Pancreas (tissue), 10 donors: ENCODE data around the gene ZNF726. TPM values are rescaled to one million over a fixed set of nuclear protein-coding genes. Genes with fewer than 3 reads are reported as not detected.

Source experiments
- ATAC-seq, 4 donors: fragments of 200-7000 bp; cut with Tn5 transposase; one replicate each; pipeline versions ENCODE4 v1.8.0 to v1.9.1; 2020; ENCODE audit warnings: mild to moderate bottlenecking in 4 of 4, moderate library complexity in 4 of 4
- DNase-seq, 6 donors: peaks; one replicate each; pipeline ENCODE4 v3.0.0-alpha.2; 2020
- FAIRE-seq: peaks from 2 replicates; lab custom pipeline; 2012; peaks lifted over from hg19 to GRCh38; lab: Jason Lieb, UNC
- H3K27ac ChIP-seq, 4 donors: fragments of 200-600 bp; sonication (generic); 1 replicate in 3 of 4; 2 replicates in 1 of 4; pipeline versions ENCODE4 v1.5.0 to v1.8.0; 2020
- H3K27me3 ChIP-seq, 4 donors: fragments of 200-600 bp; one replicate each; pipeline ENCODE4 v1.8.0; 2021
- H3K36me3 ChIP-seq, 3 donors: fragments of 200-600 bp; sonication (generic) in 1 of 3; one replicate each; pipeline versions ENCODE4 v1.5.0 to v1.8.0; 2020 to 2021
- H3K4me1 ChIP-seq, 3 donors: fragments of 200-600 bp; one replicate each; pipeline ENCODE4 v1.8.0; 2021
- H3K4me3 ChIP-seq, 4 donors: fragments of 200-600 bp; sonication (generic) in 2 of 4; one replicate each; pipeline versions ENCODE4 v1.5.0 to v1.8.0; 2020 to 2021
- H3K9me3 ChIP-seq, 4 donors: fragments of 200-600 bp; one replicate each; pipeline ENCODE4 v1.8.0; 2021
- CTCF ChIP-seq, 4 donors: fragments of 200-600 bp; sonication (generic) in 3 of 4; IDR thresholded peaks; one replicate each; pipeline versions ENCODE4 v1.5.0 to v1.8.0; 2021; ENCODE audit warnings: antibody characterized with exemption in 4 of 4
- WGBS, 2 donors: extraction: QIAGEN DNeasy Blood & Tissue Kit; methylation state at CpG; one replicate each; pipeline ENCODE4 v1.1.7; 2013; 5-methylcytosine and 5-hydroxymethylcytosine counted together
- intact Hi-C, 3 donors: fragments of 100-400 bp; cut with DNase I; formaldehyde crosslinking; loops; one replicate each; pipeline versions ENCODE4 v1.11.1 to v1.14.2; 2022
- polyA plus RNA-seq, 2 donors: library from polyadenylated mRNA; stranded (reverse); fragments of 200-250 nt; gene quantifications; one replicate each; pipeline ENCODE4 v1.2.3, GENCODE V29; 2013
- total RNA-seq, 6 donors: library from RNA; stranded (reverse); fragmentation: NEBNext Ultra II Directional in 4 of 6; extraction: Animal tissue kit (Norgen Biotek cat#: 25700) in 4 of 6; gene quantifications; one replicate each; pipeline versions ENCODE4 v1.2.1 to v1.2.4, GENCODE V29; 2021 to 2023
- donor health status: healthy with polysubstance abuse.
- donor health status: DM: no; HTN: no; CAD: no; lungs with moderate emphysema.
- donor health status: DM: no; HTN: no; CAD: no.
- donor health status: control.
- donor health status: control.
- donor health status: Bipolar disorder and iron deficiency.
- donor health status: DM: yes; HTN: yes; CAD: no.
- donor health status: DM: no; HTN: no; CAD: no.
- donor health status: DM: no; HTN: no; CAD: no.
- donor health status: DM: yes; HTN: yes; CAD: no.

ZNF726 gene
- total and polyA plus RNA-seq, 8 donors = 0.51 to 1.4 (median 0.71) TPM

- Histone ChIP-seq H3K4me1 (no peaks in the 10 kb centered on the region), H3K9me3 (no peaks in the 10 kb centered on the region), H3K27me3 (no peaks in the 10 kb centered on the region), H3K36me3 (no peaks in the 10 kb centered on the region), H3K27ac (no peak overlapping the region), H3K4me3 (no peak overlapping the region)
- no peak for DNase-seq
- FAIRE-seq = no peak
- 48 to 82% methylated on average over 2 of the region's 2 CpGs for WGBS, 2 donors
- no peak for ATAC-seq
- intact Hi-C loops = no loop called here
- TF ChIP-seq CTCF (IDR thresholded peaks at IDR 0.05) = no peak
Measured at GRCh38 chr19:23980805-23981204, 66.1 kb downstream of the ZNF726 start.

DNA sequence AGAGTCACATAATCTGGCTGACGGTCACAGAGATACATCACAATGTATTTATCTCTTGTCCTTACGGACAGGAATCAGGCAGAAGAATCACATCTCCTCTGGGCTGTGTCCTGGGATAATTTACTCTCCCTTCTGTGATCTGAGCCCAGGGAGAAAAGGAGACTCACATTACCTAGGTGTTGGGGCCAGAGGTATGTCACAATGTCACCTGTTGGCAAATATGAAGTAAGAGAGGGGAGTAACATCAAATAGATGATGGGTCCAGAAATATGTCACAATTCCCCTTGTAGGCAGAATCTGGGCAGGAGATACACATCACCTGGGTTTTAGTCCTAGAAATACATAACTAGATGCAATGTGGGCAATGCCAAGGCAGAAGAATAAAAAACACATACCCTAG lies 67.2 kb downstream of the ZNF726 start:
- no peaks in the 10 kb centered on the region for H3K36me3 ChIP-seq
- TF ChIP-seq CTCF (IDR thresholded peaks at IDR 0.05) = no peak
- intact Hi-C loops = no loop called here
- WGBS, 2 donors = 72 to 79% methylated on average over 2 of the region's 2 CpGs
- no peaks in the 10 kb centered on the region for H3K9me3 ChIP-seq
- H3K27ac ChIP-seq = no peak overlapping the region
- H3K27me3 ChIP-seq = no peaks in the 10 kb centered on the region
- ATAC-seq (no peak), DNase-seq (no peak), FAIRE-seq (no peak)
- H3K4me3 ChIP-seq = no peak overlapping the region
- H3K4me1 ChIP-seq = no peaks in the 10 kb centered on the region

GRCh38 chr19:23983406-23983805 lies 68.7 kb downstream of the ZNF726 start:
- intact Hi-C loops = no loop called here
- TF ChIP-seq CTCF (IDR thresholded peaks at IDR 0.05) = no peak
- Histone ChIP-seq H3K27me3 (no peaks in the 10 kb centered on the region), H3K4me1 (no peaks in the 10 kb centered on the region), H3K4me3 (no peak overlapping the region), H3K9me3 (no peaks in the 10 kb centered on the region), H3K36me3 (no peaks in the 10 kb centered on the region), H3K27ac (no peak overlapping the region)
- FAIRE-seq (no peak), DNase-seq (no peak), ATAC-seq (no peak)
- 4 to 21% methylated on average over 1 of the region's 1 CpG for WGBS, 2 donors

Other genes starting within 250 kb of the ZNF726 start
- gene ZNF675, start 227.7 kb upstream of the ZNF726 start, total RNA-seq = 1 to 10 TPM; 2.0 to 5.7 (median 3.1) TPM
- gene ZNF675, start 227.7 kb upstream of the ZNF726 start, polyA plus RNA-seq = 1 to 10 TPM; 1.7 to 3.3 TPM
- 1 to 10 TPM in 5 of 6 donors, under 1 TPM in 1; 0.87 to 2.1 (median 1.3) TPM for gene ZNF681, start 156.0 kb upstream of the ZNF726 start, total RNA-seq
- gene ZNF681, start 156.0 kb upstream of the ZNF726 start, polyA plus RNA-seq = under 1 TPM; 0.30 to 0.59 TPM
- 10 to 100 TPM in 1 of 6 donors, 1 to 10 TPM in 5; 5.1 to 11.7 (median 7.6) TPM for gene ZNF254, start 172.3 kb downstream of the ZNF726 start, total RNA-seq
- 1 to 10 TPM; 2.8 to 5.0 TPM for gene ZNF254, start 172.3 kb downstream of the ZNF726 start, polyA plus RNA-seq